PC-3 (cell line): ENCODE results near the gene TOM1L2. TPM values are rescaled to one million over a fixed set of nuclear protein-coding genes. Genes with fewer than 3 reads are reported as not detected.
A peak's percentile ranks its signal among the peaks of the same experiment; 100 is the strongest.

ENCODE experiments used
- ATAC-seq: fragments of 200-7000 bp; cut with Tn5 transposase; 2 replicates; pipeline ENCODE4 v1.9.1; 2020; ENCODE audit warnings: mild to moderate bottlenecking, moderate library complexity
- BruUV-seq: library from RNA; stranded (reverse); fragments of 400-500 nt; replicated peaks from 2 replicates; lab custom pipeline; 2021; lab: Mats Ljungman, UMichigan
- CTCF ChIA-PET: fragments of 300-600 bp; sonication (Branson Sonifier 250); formaldehyde crosslinking; loops from one replicate; lab custom pipeline; 2022; ENCODE audit warnings: antibody characterized with exemption; lab: Charles Lee
- POLR2A ChIA-PET: fragments of 300-600 bp; sonication (Branson Sonifier 250); formaldehyde crosslinking; loops from one replicate; lab custom pipeline; 2022; ENCODE audit warnings: antibody characterized with exemption; ENCODE audit not compliant: unreplicated experiment; lab: Charles Lee
- DNase-seq: peaks from one replicate; pipeline ENCODE4 v3.0.0-alpha.2; 2015
- H2AFZ ChIP-seq: fragments of 300-600 bp; sonication (generic); 2 replicates; pipeline ENCODE4 v1.6.0; 2016; ENCODE audit warnings: antibody characterized with exemption, low read length
- H3F3A ChIP-seq: fragments of 300-600 bp; sonication (generic); one replicate; pipeline ENCODE4 v1.6.0; 2017; ENCODE audit warnings: antibody characterized with exemption, low read length, control low read depth, mild to moderate bottlenecking; ENCODE audit not compliant: unreplicated experiment
- H3K27ac ChIP-seq: fragments of 300-600 bp; sonication (generic); 2 replicates; pipeline ENCODE4 v1.5.1; 2016; ENCODE audit warnings: mild to moderate bottlenecking, low read length
- H3K27me3 ChIP-seq: fragments of 300-600 bp; sonication (generic); 2 replicates; pipeline ENCODE4 v1.6.1; 2016; ENCODE audit warnings: low read length, mixed read lengths
- H3K36me3 ChIP-seq: fragments of 300-600 bp; sonication (generic); 2 replicates; pipeline ENCODE4 v1.6.1; 2016; ENCODE audit warnings: low read depth, mixed run types, low read length, mixed read lengths
- H3K4me1 ChIP-seq: fragments of 300-600 bp; sonication (generic); 2 replicates; pipeline ENCODE4 v1.5.1; 2016; ENCODE audit warnings: low read length; ENCODE audit not compliant: insufficient read depth
- H3K4me2 ChIP-seq: fragments of 300-600 bp; sonication (generic); 2 replicates; pipeline ENCODE4 v1.6.0; 2016; ENCODE audit warnings: low read length
- H3K4me3 ChIP-seq: fragments of 300-600 bp; sonication (generic); 2 replicates; pipeline ENCODE4 v1.5.1; 2016; ENCODE audit warnings: mild to moderate bottlenecking, low read length, mixed read lengths
- H3K79me2 ChIP-seq: fragments of 300-600 bp; sonication (generic); 2 replicates; pipeline ENCODE4 v1.6.1; 2017; ENCODE audit warnings: low read length, mixed read lengths
- H3K9ac ChIP-seq: fragments of 300-600 bp; sonication (generic); 2 replicates; pipeline ENCODE4 v1.6.0; 2016; ENCODE audit warnings: mild to moderate bottlenecking, low read length
- H3K9me2 ChIP-seq: fragments of 300-600 bp; sonication (generic); replicated peaks from 2 replicates; pipeline ENCODE4 v1.6.1; 2016; ENCODE audit warnings: mixed run types, low read length, mixed read lengths
- H3K9me3 ChIP-seq: fragments of 300-600 bp; sonication (generic); 2 replicates; pipeline ENCODE4 v1.6.1; 2016; ENCODE audit warnings: low read length, mixed read lengths
- H4K20me1 ChIP-seq: fragments of 300-600 bp; sonication (generic); 2 replicates; pipeline ENCODE4 v1.6.1; 2016; ENCODE audit warnings: low read length, mixed read lengths
- EZH2 ChIP-seq: fragments of 300-600 bp; sonication (generic); IDR thresholded peaks from one replicate; pipeline ENCODE4 v1.6.1; 2017; ENCODE audit warnings: antibody characterized with exemption, mild to moderate bottlenecking, low read length; ENCODE audit not compliant: unreplicated experiment
- EZH2phosphoT487 ChIP-seq: fragments of 300-600 bp; sonication (generic); IDR thresholded peaks from 2 replicates; pipeline ENCODE4 v1.6.1; 2018; ENCODE audit warnings: mild to moderate bottlenecking, antibody characterized with exemption, low read length, borderline replicate concordance
- intact Hi-C: fragments of 100-400 bp; cut with micrococcal nuclease; formaldehyde crosslinking; loops from 2 replicates; pipeline ENCODE4 v1.9.0; 2023
- total RNA-seq: library from RNA; depleted of rRNA; stranded (reverse); fragments of >200 nt; gene quantifications from 2 replicates; pipeline ENCODE4 v1.2.3, GENCODE V29; 2014
- TF ChIP-seq, protein P1 (sequence below): fragments of 300-600 bp; sonication (generic); conservative IDR thresholded peaks from 2 replicates; pipeline ENCODE4 v1.5.1; 2017; ENCODE audit warnings: antibody characterized with exemption, low read depth, mild to moderate bottlenecking, low read length

TOM1L2 gene
- total RNA-seq, 1 experiment from 2014 or later: 53.3 TPM

- DNase-seq: no peak
- CTCF ChIA-PET: no interaction called here
- H3K4me3 ChIP-seq: no peak overlapping the region
- H2AFZ ChIP-seq: no peak overlapping the region
- H4K20me1 ChIP-seq: no peaks in the 10 kb centered on the region
- no peak for ATAC-seq
- intact Hi-C loops: no loop called here
- H3K36me3 ChIP-seq: no peaks in the 10 kb centered on the region
- no peaks in the 10 kb centered on the region for H3K9me2 ChIP-seq
- H3K9me3 ChIP-seq: no peaks in the 10 kb centered on the region
- TF ChIP-seq EZH2phosphoT487 (no peak), EZH2 (no peak)
- TF ChIP-seq, protein P1, sequence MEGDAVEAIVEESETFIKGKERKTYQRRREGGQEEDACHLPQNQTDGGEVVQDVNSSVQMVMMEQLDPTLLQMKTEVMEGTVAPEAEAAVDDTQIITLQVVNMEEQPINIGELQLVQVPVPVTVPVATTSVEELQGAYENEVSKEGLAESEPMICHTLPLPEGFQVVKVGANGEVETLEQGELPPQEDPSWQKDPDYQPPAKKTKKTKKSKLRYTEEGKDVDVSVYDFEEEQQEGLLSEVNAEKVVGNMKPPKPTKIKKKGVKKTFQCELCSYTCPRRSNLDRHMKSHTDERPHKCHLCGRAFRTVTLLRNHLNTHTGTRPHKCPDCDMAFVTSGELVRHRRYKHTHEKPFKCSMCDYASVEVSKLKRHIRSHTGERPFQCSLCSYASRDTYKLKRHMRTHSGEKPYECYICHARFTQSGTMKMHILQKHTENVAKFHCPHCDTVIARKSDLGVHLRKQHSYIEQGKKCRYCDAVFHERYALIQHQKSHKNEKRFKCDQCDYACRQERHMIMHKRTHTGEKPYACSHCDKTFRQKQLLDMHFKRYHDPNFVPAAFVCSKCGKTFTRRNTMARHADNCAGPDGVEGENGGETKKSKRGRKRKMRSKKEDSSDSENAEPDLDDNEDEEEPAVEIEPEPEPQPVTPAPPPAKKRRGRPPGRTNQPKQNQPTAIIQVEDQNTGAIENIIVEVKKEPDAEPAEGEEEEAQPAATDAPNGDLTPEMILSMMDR: no peak
- POLR2A ChIA-PET: no interaction called here
- no peak overlapping the region for H3K9ac ChIP-seq
- peaks cover 6% of the 10 kb centered on the region; the same call in 1 of the 2 replicates for H3K79me2 ChIP-seq
- H3F3A ChIP-seq: peaks cover 6% of the 10 kb centered on the region
- peaks cover 30% of the 10 kb centered on the region for H3K4me1 ChIP-seq
- no peak overlapping the region for H3K27ac ChIP-seq
- H3K27me3 ChIP-seq: no peaks in the 10 kb centered on the region
- H3K4me2 ChIP-seq: no peak overlapping the region
- BruUV-seq: no TSS peak
Measured at GRCh38 chr17:17843096-17843495, 129.1 kb downstream of the TOM1L2 start.

DNA sequence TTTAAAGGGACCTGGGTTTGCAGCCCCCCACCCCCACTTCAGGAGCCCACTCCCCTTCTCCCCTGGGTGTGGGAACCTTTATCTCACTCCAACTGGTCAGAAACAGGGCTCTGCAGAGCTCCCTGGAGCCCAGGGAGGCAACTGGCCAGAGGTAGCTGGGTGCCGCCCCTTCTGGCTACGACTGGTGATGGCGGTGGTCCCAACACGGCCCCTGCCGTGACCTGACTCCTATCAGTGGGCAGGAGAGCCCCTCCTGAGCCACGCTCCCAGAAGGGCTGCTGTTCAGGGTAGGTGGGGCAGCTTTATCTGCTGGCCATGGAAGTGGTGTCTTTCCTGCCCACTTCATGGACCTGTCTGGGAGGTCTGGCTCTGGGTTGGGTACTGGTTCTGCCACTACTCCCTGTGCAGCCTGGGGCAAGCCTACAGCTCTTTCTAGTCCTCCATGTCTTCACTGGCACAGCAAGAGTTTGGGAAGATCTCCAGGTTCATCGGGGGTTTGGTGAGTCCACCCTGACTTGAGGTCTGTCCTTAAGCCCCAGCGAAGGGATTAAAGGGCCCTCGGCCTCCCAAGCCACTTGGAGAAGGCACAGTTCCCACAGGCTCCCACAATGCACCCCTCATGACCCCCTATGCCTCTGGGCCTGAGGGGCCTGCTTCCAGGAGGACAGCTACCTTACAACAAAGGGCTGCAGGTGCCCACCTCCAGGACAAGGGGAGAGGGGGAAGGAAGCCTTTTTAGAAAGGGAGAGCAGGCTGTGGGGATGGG lies 129.9 kb downstream of the TOM1L2 start:
- no peaks in the 10 kb centered on the region for H3K36me3 ChIP-seq
- no peak overlapping the region for H3K4me3 ChIP-seq
- no peak for DNase-seq
- no peaks in the 10 kb centered on the region for H3K9me2 ChIP-seq
- TF ChIP-seq, protein P1: no peak
- TF ChIP-seq EZH2 (no peak), EZH2phosphoT487 (no peak)
- ChIA-PET CTCF (no interaction called here), POLR2A (no interaction called here)
- peaks cover 6% of the 10 kb centered on the region for H3F3A ChIP-seq
- no peaks in the 10 kb centered on the region for H3K27me3 ChIP-seq
- H3K4me2 ChIP-seq: no peak overlapping the region
- H4K20me1 ChIP-seq: no peaks in the 10 kb centered on the region
- ATAC-seq: no peak
- peaks cover 10% of the 10 kb centered on the region for H3K79me2 ChIP-seq
- peaks cover 38% of the 10 kb centered on the region for H3K4me1 ChIP-seq
- no peak overlapping the region for H3K27ac ChIP-seq
- BruUV-seq: no TSS peak
- no peak overlapping the region for H2AFZ ChIP-seq
- intact Hi-C loops: no loop called here
- no peaks in the 10 kb centered on the region for H3K9me3 ChIP-seq
- no peak overlapping the region for H3K9ac ChIP-seq

DNA sequence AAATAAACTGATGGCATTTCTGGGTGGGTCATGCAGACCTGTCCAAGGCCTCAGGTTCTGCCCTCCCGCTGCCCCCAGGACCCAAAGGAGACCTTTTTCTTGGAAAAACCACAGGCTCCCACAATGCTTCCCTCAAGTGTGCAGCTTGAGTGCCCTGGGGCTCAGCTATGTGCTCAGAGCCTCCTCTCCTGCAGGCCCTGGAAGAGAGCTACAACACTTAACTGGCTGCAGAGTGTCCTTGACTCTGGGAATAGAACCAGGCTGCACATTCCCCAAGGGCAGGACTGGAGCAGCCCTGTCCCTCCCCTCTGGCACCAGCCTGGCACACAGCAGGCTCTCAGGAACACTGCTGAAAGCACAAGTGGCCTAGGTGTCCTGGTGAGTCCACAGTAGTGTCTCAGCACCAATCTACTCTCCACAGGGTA lies 130.6 kb downstream of the TOM1L2 start:
- TF ChIP-seq, protein P1: no peak
- TF ChIP-seq EZH2 (no peak), EZH2phosphoT487 (no peak)
- CTCF ChIA-PET: no interaction called here
- no TSS peak for BruUV-seq
- Histone ChIP-seq H3K27me3 (no peaks in the 10 kb centered on the region), H3K36me3 (no peaks in the 10 kb centered on the region), H3K27ac (peak overlapping the region; percentile 97), H3K9me3 (no peaks in the 10 kb centered on the region), H3K4me2 (no peak overlapping the region), H4K20me1 (no peaks in the 10 kb centered on the region), H3K79me2 (peaks cover 17% of the 10 kb centered on the region), H3K4me1 (peaks cover 43% of the 10 kb centered on the region), H3K9ac (no peak overlapping the region), H3F3A (peaks cover 6% of the 10 kb centered on the region), H3K9me2 (no peaks in the 10 kb centered on the region), H2AFZ (no peak overlapping the region), H3K4me3 (no peak overlapping the region)
- DNase-seq: no peak
- POLR2A ChIA-PET: no interaction called here
- no peak for ATAC-seq
- intact Hi-C loops: no loop called here
